Spleen (tissue), 11 donors: ENCODE data around the gene PLVAP. TPM values are rescaled to one million over a fixed set of nuclear protein-coding genes. Genes with fewer than 3 reads are reported as not detected.
A peak's percentile ranks its signal among the peaks of the same experiment; 100 is the strongest.
"Not testable (repeated sequence)": the region's sequence is repeated elsewhere in the genome, so short reads cannot be mapped to it uniquely, and the experiment has no call there.

ENCODE experiments used
- DNase-seq: peaks from one replicate; pipeline ENCODE4 v3.0.0-alpha.2; 2020
- H3K27ac ChIP-seq, 8 donors: fragments of 200-600 bp; sonication (generic) in 7 of 8; 1 replicate in 4 of 8; 2 replicates in 4 of 8; pipeline versions ENCODE4 v1.5.0 to v1.8.0; 2016 to 2021; ENCODE audit warnings: inconsistent platforms in 4 of 8, mild to moderate bottlenecking in 4 of 8, moderate library complexity in 1 of 8
- H3K27me3 ChIP-seq, 7 donors: fragments of 200-600 bp; sonication (generic) in 6 of 7; replicated peaks in 1 of 7; 1 replicate in 4 of 7; 2 replicates in 3 of 7; pipeline versions ENCODE4 v1.5.0 to v1.8.0; 2016 to 2021; ENCODE audit warnings: inconsistent platforms in 3 of 7, mild to moderate bottlenecking in 1 of 7
- H3K36me3 ChIP-seq, 6 donors: fragments of 200-600 bp; sonication (generic) in 5 of 6; 1 replicate in 4 of 6; 2 replicates in 2 of 6; pipeline versions ENCODE4 v1.5.0 to v1.8.0; 2016 to 2021; ENCODE audit warnings: inconsistent platforms in 2 of 6
- H3K4me1 ChIP-seq, 6 donors: fragments of 200-600 bp; sonication (generic) in 5 of 6; 1 replicate in 3 of 6; 2 replicates in 3 of 6; pipeline versions ENCODE4 v1.5.0 to v1.8.0; 2016 to 2021; ENCODE audit warnings: inconsistent platforms in 3 of 6
- H3K4me3 ChIP-seq, 8 donors: fragments of 200-600 bp; sonication (generic) in 7 of 8; 1 replicate in 4 of 8; 2 replicates in 4 of 8; pipeline versions ENCODE4 v1.5.0 to v1.8.0; 2016 to 2021; ENCODE audit warnings: inconsistent platforms in 4 of 8, mild to moderate bottlenecking in 4 of 8, moderate library complexity in 2 of 8
- H3K9me3 ChIP-seq, 8 donors: fragments of 200-600 bp; sonication (generic) in 7 of 8; 1 replicate in 4 of 8; 2 replicates in 4 of 8; pipeline versions ENCODE4 v1.5.0 to v1.8.0; 2016 to 2021; ENCODE audit warnings: inconsistent platforms in 4 of 8
- CTCF ChIP-seq, 11 experiments: fragments of 200-600 bp in 7 of 11; fragments of 450-650 bp in 4 of 11; sonication (generic) in 4 of 11; IDR thresholded peaks in 8 of 11; conservative IDR thresholded peaks in 3 of 11; 1 replicate in 7 of 11; 2 replicates in 4 of 11; pipeline versions ENCODE4 v1.4.0 to v1.8.0; 2016 to 2021; ENCODE audit warnings: antibody characterized with exemption in 11 of 11, inconsistent platforms in 4 of 11, mild to moderate bottlenecking in 1 of 11
- POLR2A ChIP-seq, 3 donors: fragments of 450-650 bp; IDR thresholded peaks; one replicate each; pipeline ENCODE4 v1.5.1; 2017; ENCODE audit warnings: antibody characterized with exemption in 3 of 3, mild to moderate bottlenecking in 1 of 3
- POLR2AphosphoS5 ChIP-seq, 3 donors: sonication (generic); formaldehyde crosslinking; IDR thresholded peaks; one replicate each; pipeline ENCODE4 v1.5.1; 2017; ENCODE audit warnings: antibody characterized with exemption in 3 of 3
- WGBS, 5 donors: extraction: QIAGEN DNeasy Blood & Tissue Kit in 3 of 5; methylation state at CpG; one replicate each; pipeline versions ENCODE4 v1.1.5 to v1.1.7; 2013 to 2018; 5-methylcytosine and 5-hydroxymethylcytosine counted together
- intact Hi-C: fragments of 100-400 bp; cut with DNase I; formaldehyde crosslinking; loops from one replicate; pipeline ENCODE4 v1.15.0; 2023; ENCODE audit warnings: low total_unique reads
- polyA plus RNA-seq, 3 donors: library from polyadenylated mRNA; stranded (reverse); fragments of 200-250 nt; gene quantifications; one replicate each; pipeline ENCODE4 v1.2.1, GENCODE V29; 2013
- total RNA-seq, 7 donors: library from RNA; depleted of rRNA in 3 of 7; stranded (reverse); fragments of >200 nt in 3 of 7; fragmentation: NEBNext Ultra II Directional in 4 of 7; extraction: Animal tissue kit (Norgen Biotek cat#: 25700) in 4 of 7; gene quantifications; one replicate each; pipeline versions ENCODE4 v1.1.0 to v1.2.1, GENCODE V29; 2016 to 2021
- donor health status: healthy with polysubstance abuse.
- donor health status: DM: no; HTN: no; CAD: no; lungs with moderate emphysema.
- donor health status: DM: no; HTN: no; CAD: no.
- donor health status: Bipolar disorder and iron deficiency.
- donor health status: healthy.
- donor health status: DM: no; HTN: no; CAD: no.
- donor health status: DM: yes; HTN: yes; CAD: no.

The PLVAP gene
- total and polyA plus RNA-seq, 10 donors, result 26.6 to 555 (median 266) TPM

- DNase-seq, result no peak
- H3K27ac ChIP-seq, result peak overlapping the region in 5 of 8 donors; percentile 42 to 81 (median 67)
- intact Hi-C loops, result no loop called here
- no peak overlapping the region for H3K4me3 ChIP-seq
- H3K4me1 ChIP-seq, result peaks cover 16 to 71% (median 38%) of the 10 kb centered on the region in 6 donors
- TF ChIP-seq POLR2A (IDR thresholded peaks at IDR 0.05), result no peak
- TF ChIP-seq POLR2AphosphoS5 (IDR thresholded peaks at IDR 0.05), result no peak
- no peak for TF ChIP-seq CTCF (IDR thresholded peaks at IDR 0.05 in 8 of 11, conservative IDR thresholded peaks at IDR 0.05 in 3 of 11)
- WGBS, 5 donors, result 26 to 41% (median 33%) methylated on average over 10 to 13 of the region's 13 CpGs
- H3K9me3 ChIP-seq, result peaks cover 0 to 5% (median 0%) of the 10 kb centered on the region in 8 donors
- no peaks in the 10 kb centered on the region for H3K36me3 ChIP-seq
- peaks cover 0 to 32% (median 4%) of the 10 kb centered on the region in 7 donors for H3K27me3 ChIP-seq
Observed at GRCh38 chr19:17378271-17378670, 1.1 kb upstream of the PLVAP start.

GRCh38 chr19:17370026-17370587, 7.0 kb downstream of the PLVAP start:
- Histone ChIP-seq H3K36me3 (peaks cover 0 to 10% (median 4%) of the 10 kb centered on the region in 6 donors), H3K9me3 (no peaks in the 10 kb centered on the region), H3K4me3 (peak overlapping the region in 3 of 8 donors; percentile 7 to 69 (median 42)), H3K27ac (peak overlapping the region in 7 of 8 donors; percentile 30 to 69 (median 56)), H3K4me1 (peaks cover 9 to 81% (median 36%) of the 10 kb centered on the region in 6 donors), H3K27me3 (peaks cover 0 to 36% (median 0%) of the 10 kb centered on the region in 7 donors)
- no peak for DNase-seq
- 5 to 12% (median 8%) methylated on average over 8 of the region's 8 CpGs for WGBS, 5 donors
- intact Hi-C loops, result no loop called here
- TF ChIP-seq POLR2AphosphoS5 (IDR thresholded peaks at IDR 0.05), result no peak
- no peak for TF ChIP-seq POLR2A (IDR thresholded peaks at IDR 0.05)
- no peak for TF ChIP-seq CTCF (IDR thresholded peaks at IDR 0.05 in 8 of 11, conservative IDR thresholded peaks at IDR 0.05 in 3 of 11)

GRCh38 chr19:17365361-17365760, 11.8 kb downstream of the PLVAP start:
- no peak overlapping the region for H3K27ac ChIP-seq
- H3K27me3 ChIP-seq, result peaks cover 0 to 36% (median 0%) of the 10 kb centered on the region in 7 donors
- WGBS, 5 donors, result 94 to 96% (median 95%) methylated on average over 20 to 22 of the region's 22 CpGs
- no peak overlapping the region for H3K4me3 ChIP-seq
- TF ChIP-seq POLR2AphosphoS5 (IDR thresholded peaks at IDR 0.05) (peak in 1 of 3 donors; percentile 41), POLR2A (IDR thresholded peaks at IDR 0.05) (no peak)
- peaks cover 0 to 32% (median 5%) of the 10 kb centered on the region in 6 donors for H3K36me3 ChIP-seq
- no peak for DNase-seq
- H3K9me3 ChIP-seq, result no peaks in the 10 kb centered on the region
- H3K4me1 ChIP-seq, result peaks cover 9 to 44% (median 26%) of the 10 kb centered on the region in 6 donors
- intact Hi-C loops, result no loop called here

GRCh38 chr19:17363852-17364605, 13.1 kb downstream of the PLVAP start:
- 81 to 89% (median 87%) methylated on average over 20 of the region's 20 CpGs for WGBS, 5 donors
- Histone ChIP-seq H3K27me3 (peaks cover 0 to 36% (median 0%) of the 10 kb centered on the region in 7 donors), H3K4me1 (peaks cover 2 to 44% (median 18%) of the 10 kb centered on the region in 6 donors), H3K36me3 (peaks cover 0 to 43% (median 5%) of the 10 kb centered on the region in 6 donors)
- H3K9me3 ChIP-seq, H3K4me3 ChIP-seq, DNase-seq, intact Hi-C loops, H3K27ac ChIP-seq: not testable (repeated sequence)
